Mammary epithelial cell (primary cell): ENCODE results near the gene NTMT1.

Experiments used
- EZH2 ChIP-seq: IDR thresholded peaks from 2 replicates; pipeline ENCODE4 v1.6.1; 2012; ENCODE audit warnings: low read length, inconsistent platforms, borderline replicate concordance
- TF ChIP-seq, protein P1 (sequence below), 2 donors: IDR thresholded peaks in 1 of 2; conservative IDR thresholded peaks in 1 of 2; 2 replicates each; pipeline ENCODE4 v1.5.1; 2011 to 2012; ENCODE audit warnings: inconsistent platforms in 2 of 2, low read length in 2 of 2, mild to moderate bottlenecking in 2 of 2, control low read depth in 1 of 2, low read depth in 1 of 2; ENCODE audit not compliant: insufficient read depth in 1 of 2; ENCODE audit errors: extremely low read depth in 1 of 2

GRCh38 chr9:129584136-129584535, 41.8 kb upstream of the NTMT1 start:
- no peak for TF ChIP-seq EZH2
- TF ChIP-seq, protein P1, sequence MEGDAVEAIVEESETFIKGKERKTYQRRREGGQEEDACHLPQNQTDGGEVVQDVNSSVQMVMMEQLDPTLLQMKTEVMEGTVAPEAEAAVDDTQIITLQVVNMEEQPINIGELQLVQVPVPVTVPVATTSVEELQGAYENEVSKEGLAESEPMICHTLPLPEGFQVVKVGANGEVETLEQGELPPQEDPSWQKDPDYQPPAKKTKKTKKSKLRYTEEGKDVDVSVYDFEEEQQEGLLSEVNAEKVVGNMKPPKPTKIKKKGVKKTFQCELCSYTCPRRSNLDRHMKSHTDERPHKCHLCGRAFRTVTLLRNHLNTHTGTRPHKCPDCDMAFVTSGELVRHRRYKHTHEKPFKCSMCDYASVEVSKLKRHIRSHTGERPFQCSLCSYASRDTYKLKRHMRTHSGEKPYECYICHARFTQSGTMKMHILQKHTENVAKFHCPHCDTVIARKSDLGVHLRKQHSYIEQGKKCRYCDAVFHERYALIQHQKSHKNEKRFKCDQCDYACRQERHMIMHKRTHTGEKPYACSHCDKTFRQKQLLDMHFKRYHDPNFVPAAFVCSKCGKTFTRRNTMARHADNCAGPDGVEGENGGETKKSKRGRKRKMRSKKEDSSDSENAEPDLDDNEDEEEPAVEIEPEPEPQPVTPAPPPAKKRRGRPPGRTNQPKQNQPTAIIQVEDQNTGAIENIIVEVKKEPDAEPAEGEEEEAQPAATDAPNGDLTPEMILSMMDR (conservative IDR thresholded peaks at IDR 0.05 in 1 of 2, IDR thresholded peaks at IDR 0.05 in 1 of 2; ENCODE audit: extremely low read depth in 1 of 2, insufficient read depth in 1 of 2, low read depth in 1 of 2, low read length in 2 of 2), result no peak
